Uterus (tissue), 4 donors: ENCODE measurements around the gene SOD3. TPM values are rescaled to one million over a fixed set of nuclear protein-coding genes. Genes with fewer than 3 reads are reported as not detected.

Experiments used
- DNase-seq, 2 donors: peaks; one replicate each; pipeline ENCODE4 v3.0.0-alpha.2; 2019 to 2020
- H3K27ac ChIP-seq, 2 donors: fragments of 200-600 bp; sonication (generic); 1 replicate in 1 of 2; 2 replicates in 1 of 2; pipeline ENCODE4 v1.5.1; 2016 to 2018
- H3K27me3 ChIP-seq, 2 donors: fragments of 200-600 bp; sonication (generic); one replicate each; pipeline ENCODE4 v1.5.1; 2018 to 2019; ENCODE audit warnings: control low read depth in 1 of 2
- H3K36me3 ChIP-seq, 2 donors: fragments of 200-600 bp; sonication (generic); one replicate each; pipeline ENCODE4 v1.5.1; 2019; ENCODE audit warnings: control low read depth in 1 of 2
- H3K4me1 ChIP-seq, 2 donors: fragments of 200-600 bp; sonication (generic); one replicate each; pipeline ENCODE4 v1.5.1; 2018 to 2019; ENCODE audit warnings: control low read depth in 1 of 2
- H3K4me3 ChIP-seq, 2 donors: fragments of 200-600 bp; sonication (generic); 1 replicate in 1 of 2; 2 replicates in 1 of 2; pipeline ENCODE4 v1.5.1; 2018 to 2019; ENCODE audit warnings: mild to moderate bottlenecking in 1 of 2
- H3K9me3 ChIP-seq, 2 donors: fragments of 200-600 bp; sonication (generic); one replicate each; pipeline ENCODE4 v1.5.1; 2019; ENCODE audit warnings: control low read depth in 1 of 2
- CTCF ChIP-seq, 4 experiments: fragments of 200-600 bp in 2 of 4; fragments of 450-650 bp in 2 of 4; sonication (generic) in 2 of 4; IDR thresholded peaks; one replicate each; pipeline ENCODE4 v1.5.1; 2016 to 2019; ENCODE audit warnings: antibody characterized with exemption in 4 of 4, mild to moderate bottlenecking in 2 of 4, moderate library complexity in 1 of 4
- POLR2A ChIP-seq, 2 donors: fragments of 450-650 bp; IDR thresholded peaks; one replicate each; pipeline ENCODE4 v1.6.1; 2016; ENCODE audit warnings: antibody characterized with exemption in 2 of 2, mild to moderate bottlenecking in 1 of 2, moderate library complexity in 1 of 2
- intact Hi-C: fragments of 100-400 bp; cut with DNase I; formaldehyde crosslinking; loops from one replicate; pipeline ENCODE4 v1.15.1; 2023; ENCODE audit warnings: low total_unique reads
- total RNA-seq, 4 donors: library from RNA; depleted of rRNA in 3 of 4; stranded (reverse); fragments of >200 nt in 3 of 4; gene quantifications; one replicate each; pipeline versions ENCODE4 v1.1.0 to v1.2.4, GENCODE V29; 2014 to 2023
- donor health status: DM: yes; HTN: yes; CAD: no.

The SOD3 gene
- total RNA-seq, 4 donors from 2014 or later: 34.4 to 78.6 (median 68.0) TPM

- intact Hi-C loops: no loop called here
- Histone ChIP-seq H3K27ac (peak overlapping the region; percentile 60 to 80), H3K36me3 (no peaks in the 10 kb centered on the region), H3K4me1 (peaks cover 10 to 11% of the 10 kb centered on the region in 2 donors), H3K4me3 (no peak overlapping the region), H3K9me3 (no peaks in the 10 kb centered on the region), H3K27me3 (no peaks in the 10 kb centered on the region)
- no peak for TF ChIP-seq POLR2A (IDR thresholded peaks at IDR 0.05)
- no peak for TF ChIP-seq CTCF (IDR thresholded peaks at IDR 0.05)
- DNase-seq: peak; percentile 72 to 91
Observed at GRCh38 chr4:24778464-24779225, 16.7 kb upstream of the SOD3 start.

DNA sequence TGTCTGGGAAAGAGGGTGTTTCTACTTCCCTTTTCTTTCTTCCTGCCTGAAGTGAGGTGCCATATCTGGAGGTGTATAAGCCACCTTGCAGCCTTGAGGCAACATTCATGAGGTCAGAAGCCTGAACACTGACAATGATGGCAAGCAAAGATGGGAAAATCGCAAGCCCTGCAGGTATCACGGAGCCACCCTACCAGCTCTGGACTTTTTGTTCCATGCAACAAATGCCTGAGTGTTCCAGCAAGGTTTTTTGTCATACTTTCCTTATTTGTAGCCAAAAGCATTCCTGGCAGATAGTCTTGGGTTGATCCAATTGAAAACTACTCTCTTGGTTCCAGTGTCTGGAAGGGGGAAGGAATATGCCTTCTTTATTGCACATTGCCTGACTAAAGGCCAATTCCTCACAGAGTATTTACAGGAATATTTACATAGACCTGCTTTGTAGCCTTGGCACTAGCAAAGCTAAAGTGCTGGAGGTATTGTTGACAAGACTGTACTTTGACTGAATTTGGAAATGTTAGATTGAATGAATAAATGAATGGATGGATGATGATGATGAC, 14.4 kb upstream of the SOD3 start:
- no peak for TF ChIP-seq CTCF (IDR thresholded peaks at IDR 0.05)
- TF ChIP-seq POLR2A (IDR thresholded peaks at IDR 0.05): no peak
- Histone ChIP-seq H3K9me3 (no peaks in the 10 kb centered on the region), H3K36me3 (no peaks in the 10 kb centered on the region), H3K27ac (no peak overlapping the region), H3K27me3 (no peaks in the 10 kb centered on the region), H3K4me3 (no peak overlapping the region), H3K4me1 (peaks cover 10 to 11% of the 10 kb centered on the region in 2 donors)
- intact Hi-C loops: no loop called here
- DNase-seq: no peak

DNA sequence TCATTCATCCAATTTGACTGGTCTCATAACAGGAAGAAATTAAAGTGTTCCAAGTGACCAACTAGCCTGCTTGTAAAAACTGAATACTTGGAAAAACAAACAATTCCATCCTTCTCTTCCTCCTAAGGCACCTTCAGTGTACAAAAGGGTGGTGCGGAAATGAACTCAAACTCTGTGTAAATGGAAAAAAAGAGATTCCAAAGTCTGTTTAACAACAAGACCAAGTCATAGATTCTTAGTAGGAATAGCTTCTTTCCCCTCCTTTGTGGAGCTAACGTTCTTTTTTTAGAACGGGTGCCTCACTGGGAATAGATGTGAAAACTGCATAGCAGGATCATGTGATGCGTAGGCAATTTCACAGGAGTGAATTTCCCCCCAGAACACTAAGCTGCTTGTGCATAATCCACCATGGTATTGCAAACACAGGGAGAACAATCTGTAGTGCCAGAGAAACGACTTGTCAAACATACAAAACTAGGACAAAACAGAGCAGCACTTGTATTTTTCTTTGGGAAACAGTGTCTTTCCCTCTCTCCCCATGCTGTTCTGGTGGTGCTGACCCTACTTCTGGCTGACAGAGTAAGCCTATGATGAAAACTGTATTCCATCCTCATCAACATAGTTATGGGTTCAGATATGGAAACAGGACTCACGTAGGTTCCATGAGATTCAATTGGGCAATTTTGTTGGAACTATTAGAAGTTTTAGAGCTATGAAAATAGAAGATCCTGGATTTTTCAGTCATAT, 13.2 kb upstream of the SOD3 start:
- H3K36me3 ChIP-seq: no peaks in the 10 kb centered on the region
- H3K4me3 ChIP-seq: no peak overlapping the region
- no peak for DNase-seq
- no peaks in the 10 kb centered on the region for H3K9me3 ChIP-seq
- intact Hi-C loops: no loop called here
- TF ChIP-seq CTCF (IDR thresholded peaks at IDR 0.05): no peak
- TF ChIP-seq POLR2A (IDR thresholded peaks at IDR 0.05): no peak
- peak overlapping the region; percentile 65 to 66 for H3K27ac ChIP-seq
- H3K4me1 ChIP-seq: peaks cover 10 to 11% of the 10 kb centered on the region in 2 donors
- no peaks in the 10 kb centered on the region for H3K27me3 ChIP-seq

- H3K27ac ChIP-seq: no peak overlapping the region
Observed at GRCh38 chr4:24783506-24783905, 11.9 kb upstream of the SOD3 start.

More at GRCh38 chr4:24783506-24783905, 11.9 kb upstream of the SOD3 start:
- TF ChIP-seq POLR2A (IDR thresholded peaks at IDR 0.05) (no peak), CTCF (IDR thresholded peaks at IDR 0.05) (no peak)
- no peak for DNase-seq
- H3K36me3 ChIP-seq: no peaks in the 10 kb centered on the region
- intact Hi-C loops: no loop called here
- H3K4me3 ChIP-seq: no peak overlapping the region
- H3K4me1 ChIP-seq: peaks cover 0 to 11% of the 10 kb centered on the region in 2 donors
- H3K27me3 ChIP-seq: no peaks in the 10 kb centered on the region
- H3K9me3 ChIP-seq: no peaks in the 10 kb centered on the region
